ENCODE measurements around the gene ZNF385D. TPM values are rescaled to one million over a fixed set of nuclear protein-coding genes. Genes with fewer than 3 reads are reported as not detected.

The ZNF385D gene
- polyA plus RNA-seq, 4 donors: under 0.01 to 0.87 (median 0.58) TPM; not detected in 1

DNA sequence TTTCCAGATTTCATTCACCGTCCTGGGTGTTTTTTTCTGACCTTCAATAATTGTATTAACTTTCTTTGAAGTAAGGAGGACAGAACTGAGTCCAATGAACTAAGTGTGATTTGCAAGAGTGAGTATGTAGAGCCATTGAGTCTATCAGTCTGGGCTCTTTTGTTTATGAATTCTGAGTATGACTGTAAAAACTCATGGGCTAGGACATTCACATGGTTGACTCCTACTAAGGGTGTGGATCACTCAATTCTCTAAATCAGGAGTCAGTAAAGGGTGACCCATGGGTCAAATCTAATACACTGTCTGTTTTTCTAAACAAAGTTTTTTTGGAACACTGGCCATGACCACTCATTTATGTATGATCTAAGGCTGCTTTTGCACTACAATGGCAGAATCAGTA, 269.0 kb downstream of the ZNF385D start:
- WGBS, 3 donors: 79 to 88% (median 83%) methylated on average over 1 of the region's 1 CpG
- FAIRE-seq: no peak

GRCh38 chr3:21477541-21478288, 273.3 kb downstream of the ZNF385D start:
- Histone ChIP-seq H3K9me3 (ENCODE audit: control insufficient read depth in 2 of 2, insufficient read depth in 1 of 2, low read depth in 1 of 2, low read length in 1 of 2) (no peaks in the 10 kb centered on the region), H3K36me3 (ENCODE audit: control insufficient read depth in 3 of 3, insufficient read depth in 2 of 3, low read depth in 1 of 3, low read length in 3 of 3) (no peaks in the 10 kb centered on the region), H3K27ac (ENCODE audit: low read depth in 1 of 3, low read length in 2 of 3) (no peak overlapping the region), H3K4me3 (ENCODE audit: low read depth in 1 of 3, low read length in 3 of 3) (no peak overlapping the region), H3K27me3 (ENCODE audit: control insufficient read depth in 3 of 3, insufficient read depth in 3 of 3, low read length in 3 of 3) (no peaks in the 10 kb centered on the region), H3K4me1 (ENCODE audit: control insufficient read depth in 3 of 3, insufficient read depth in 2 of 3, low read depth in 1 of 3, low read length in 2 of 3) (no peaks in the 10 kb centered on the region)
- DNase-seq: no peak
- FAIRE-seq: no peak

More for the DNA sequence above, 269.0 kb downstream of the ZNF385D start:
- Histone ChIP-seq H3K4me3 (ENCODE audit: low read depth in 1 of 3, low read length in 3 of 3) (no peak overlapping the region), H3K27ac (ENCODE audit: low read depth in 1 of 3, low read length in 2 of 3) (no peak overlapping the region), H3K27me3 (ENCODE audit: control insufficient read depth in 3 of 3, insufficient read depth in 3 of 3, low read length in 3 of 3) (no peaks in the 10 kb centered on the region), H3K4me1 (ENCODE audit: control insufficient read depth in 3 of 3, insufficient read depth in 2 of 3, low read depth in 1 of 3, low read length in 2 of 3) (no peaks in the 10 kb centered on the region), H3K9me3 (ENCODE audit: control insufficient read depth in 2 of 2, insufficient read depth in 1 of 2, low read depth in 1 of 2, low read length in 1 of 2) (no peaks in the 10 kb centered on the region), H3K36me3 (ENCODE audit: control insufficient read depth in 3 of 3, insufficient read depth in 2 of 3, low read depth in 1 of 3, low read length in 3 of 3) (no peaks in the 10 kb centered on the region)
- DNase-seq: no peak

- Histone ChIP-seq H3K36me3 (ENCODE audit: control insufficient read depth in 3 of 3, insufficient read depth in 2 of 3, low read depth in 1 of 3, low read length in 3 of 3) (no peaks in the 10 kb centered on the region), H3K4me1 (ENCODE audit: control insufficient read depth in 3 of 3, insufficient read depth in 2 of 3, low read depth in 1 of 3, low read length in 2 of 3) (no peaks in the 10 kb centered on the region), H3K27ac (ENCODE audit: low read depth in 1 of 3, low read length in 2 of 3) (no peak overlapping the region), H3K27me3 (ENCODE audit: control insufficient read depth in 3 of 3, insufficient read depth in 3 of 3, low read length in 3 of 3) (no peaks in the 10 kb centered on the region), H3K9me3 (ENCODE audit: control insufficient read depth in 2 of 2, insufficient read depth in 1 of 2, low read depth in 1 of 2, low read length in 1 of 2) (no peaks in the 10 kb centered on the region), H3K4me3 (ENCODE audit: low read depth in 1 of 3, low read length in 3 of 3) (no peak overlapping the region)
- 40 to 71% (median 61%) methylated on average over 1 of the region's 1 CpG for WGBS, 3 donors
- FAIRE-seq (no peak), DNase-seq (no peak)
Measured at GRCh38 chr3:21466476-21466875, 284.5 kb downstream of the ZNF385D start.

- no peak overlapping the region for H3K4me3 ChIP-seq (ENCODE audit: low read depth in 1 of 3, low read length in 3 of 3)
- H3K4me1 ChIP-seq (ENCODE audit: control insufficient read depth in 3 of 3, insufficient read depth in 2 of 3, low read depth in 1 of 3, low read length in 2 of 3): no peaks in the 10 kb centered on the region
- H3K36me3 ChIP-seq (ENCODE audit: control insufficient read depth in 3 of 3, insufficient read depth in 2 of 3, low read depth in 1 of 3, low read length in 3 of 3): no peaks in the 10 kb centered on the region
- FAIRE-seq (no peak), DNase-seq (no peak)
- no peaks in the 10 kb centered on the region for H3K27me3 ChIP-seq (ENCODE audit: control insufficient read depth in 3 of 3, insufficient read depth in 3 of 3, low read length in 3 of 3)
- WGBS, 3 donors: 52 to 58% (median 55%) methylated on average over 3 of the region's 3 CpGs
- H3K27ac ChIP-seq (ENCODE audit: low read depth in 1 of 3, low read length in 2 of 3): no peak overlapping the region
- no peaks in the 10 kb centered on the region for H3K9me3 ChIP-seq (ENCODE audit: control insufficient read depth in 2 of 2, insufficient read depth in 1 of 2, low read depth in 1 of 2, low read length in 1 of 2)
Measured at GRCh38 chr3:21464746-21465145, 286.3 kb downstream of the ZNF385D start.

- Histone ChIP-seq H3K4me3 (ENCODE audit: low read depth in 1 of 3, low read length in 3 of 3) (no peak overlapping the region), H3K27ac (ENCODE audit: low read depth in 1 of 3, low read length in 2 of 3) (no peak overlapping the region), H3K9me3 (ENCODE audit: control insufficient read depth in 2 of 2, insufficient read depth in 1 of 2, low read depth in 1 of 2, low read length in 1 of 2) (no peaks in the 10 kb centered on the region), H3K27me3 (ENCODE audit: control insufficient read depth in 3 of 3, insufficient read depth in 3 of 3, low read length in 3 of 3) (no peaks in the 10 kb centered on the region), H3K36me3 (ENCODE audit: control insufficient read depth in 3 of 3, insufficient read depth in 2 of 3, low read depth in 1 of 3, low read length in 3 of 3) (no peaks in the 10 kb centered on the region), H3K4me1 (ENCODE audit: control insufficient read depth in 3 of 3, insufficient read depth in 2 of 3, low read depth in 1 of 3, low read length in 2 of 3) (no peaks in the 10 kb centered on the region)
- FAIRE-seq (no peak), DNase-seq (no peak)
- 83 to 94% (median 88%) methylated on average over 4 of the region's 4 CpGs for WGBS, 3 donors
Measured at GRCh38 chr3:21463319-21463718, 287.7 kb downstream of the ZNF385D start.

- no peaks in the 10 kb centered on the region for H3K36me3 ChIP-seq (ENCODE audit: control insufficient read depth in 3 of 3, insufficient read depth in 2 of 3, low read depth in 1 of 3, low read length in 3 of 3)
Measured at GRCh38 chr3:21462141-21462540, 288.9 kb downstream of the ZNF385D start.

DNA sequence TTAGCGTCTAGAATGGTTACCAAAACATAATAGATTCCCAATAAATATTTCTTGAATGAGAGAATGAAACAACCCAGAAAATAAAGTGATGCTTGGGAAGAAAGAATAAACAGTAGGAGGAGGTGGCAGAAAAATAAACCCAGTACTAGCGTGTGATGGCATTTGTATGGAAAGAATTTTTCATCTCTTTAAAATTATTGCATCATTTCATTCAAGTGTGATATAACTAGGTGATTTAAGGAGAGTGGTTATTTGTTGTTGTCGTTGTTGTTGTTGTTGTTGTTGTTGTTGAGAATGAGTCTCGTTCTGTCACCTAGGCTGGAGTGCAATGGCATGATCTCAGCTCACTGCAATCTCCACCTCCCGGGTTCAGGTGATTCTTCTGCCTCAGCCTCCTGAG, 293.9 kb downstream of the ZNF385D start:
- H3K4me1 ChIP-seq (ENCODE audit: control insufficient read depth in 3 of 3, insufficient read depth in 2 of 3, low read depth in 1 of 3, low read length in 2 of 3): no peaks in the 10 kb centered on the region
- H3K27ac ChIP-seq (ENCODE audit: low read depth in 1 of 3, low read length in 2 of 3): no peak overlapping the region
- no peaks in the 10 kb centered on the region for H3K27me3 ChIP-seq (ENCODE audit: control insufficient read depth in 3 of 3, insufficient read depth in 3 of 3, low read length in 3 of 3)
- FAIRE-seq: no peak
- no peak overlapping the region for H3K4me3 ChIP-seq (ENCODE audit: low read depth in 1 of 3, low read length in 3 of 3)
- no peak for DNase-seq
- no peaks in the 10 kb centered on the region for H3K9me3 ChIP-seq (ENCODE audit: control insufficient read depth in 2 of 2, insufficient read depth in 1 of 2, low read depth in 1 of 2, low read length in 1 of 2)
- H3K36me3 ChIP-seq (ENCODE audit: control insufficient read depth in 3 of 3, insufficient read depth in 2 of 3, low read depth in 1 of 3, low read length in 3 of 3): no peaks in the 10 kb centered on the region
- WGBS, 3 donors: 71 to 82% (median 77%) methylated on average over 5 of the region's 5 CpGs

More at GRCh38 chr3:21462141-21462540, 288.9 kb downstream of the ZNF385D start:
- Histone ChIP-seq H3K4me3 (ENCODE audit: low read depth in 1 of 3, low read length in 3 of 3) (no peak overlapping the region), H3K4me1 (ENCODE audit: control insufficient read depth in 3 of 3, insufficient read depth in 2 of 3, low read depth in 1 of 3, low read length in 2 of 3) (no peaks in the 10 kb centered on the region), H3K27ac (ENCODE audit: low read depth in 1 of 3, low read length in 2 of 3) (no peak overlapping the region), H3K9me3 (ENCODE audit: control insufficient read depth in 2 of 2, insufficient read depth in 1 of 2, low read depth in 1 of 2, low read length in 1 of 2) (no peaks in the 10 kb centered on the region), H3K27me3 (ENCODE audit: control insufficient read depth in 3 of 3, insufficient read depth in 3 of 3, low read length in 3 of 3) (no peaks in the 10 kb centered on the region)
- DNase-seq: no peak
- no peak for FAIRE-seq

DNA sequence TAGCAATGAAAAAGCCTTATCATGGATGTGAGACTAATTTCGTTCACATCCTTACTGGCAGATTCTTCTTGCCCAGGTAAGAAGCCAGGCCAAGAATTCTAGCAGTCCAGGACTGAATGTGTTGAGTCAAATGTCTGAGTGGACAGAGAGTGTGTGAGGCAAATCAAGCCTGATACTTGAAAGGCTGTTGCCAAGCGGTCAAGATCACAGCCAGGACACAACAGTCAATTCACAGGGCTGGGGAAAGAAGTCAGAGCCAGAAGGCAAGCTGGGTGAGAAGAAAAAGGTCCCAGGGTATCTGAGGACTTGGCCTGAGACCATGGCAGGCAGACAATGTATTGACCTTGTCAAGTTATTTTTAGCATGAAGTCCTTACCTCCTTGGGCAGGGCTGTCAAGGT, 301.3 kb downstream of the ZNF385D start:
- Histone ChIP-seq H3K9me3 (ENCODE audit: control insufficient read depth in 2 of 2, insufficient read depth in 1 of 2, low read depth in 1 of 2, low read length in 1 of 2) (no peaks in the 10 kb centered on the region), H3K4me1 (ENCODE audit: control insufficient read depth in 3 of 3, insufficient read depth in 2 of 3, low read depth in 1 of 3, low read length in 2 of 3) (no peaks in the 10 kb centered on the region)
- 29 to 33% (median 30%) methylated on average over 2 of the region's 2 CpGs for WGBS, 3 donors

More for the DNA sequence above, 301.3 kb downstream of the ZNF385D start:
- FAIRE-seq (no peak), DNase-seq (no peak)
- H3K27me3 ChIP-seq (ENCODE audit: control insufficient read depth in 3 of 3, insufficient read depth in 3 of 3, low read length in 3 of 3): no peaks in the 10 kb centered on the region
- H3K36me3 ChIP-seq (ENCODE audit: control insufficient read depth in 3 of 3, insufficient read depth in 2 of 3, low read depth in 1 of 3, low read length in 3 of 3): no peaks in the 10 kb centered on the region
- H3K4me3 ChIP-seq (ENCODE audit: low read depth in 1 of 3, low read length in 3 of 3): no peak overlapping the region
- no peak overlapping the region for H3K27ac ChIP-seq (ENCODE audit: low read depth in 1 of 3, low read length in 2 of 3)
